ENCODE measurements around the gene RYR1.
"Not testable (repeated sequence)": the region's sequence is repeated elsewhere in the genome, so short reads cannot be mapped to it uniquely, and the experiment has no call there.

The RYR1 gene

DNA sequence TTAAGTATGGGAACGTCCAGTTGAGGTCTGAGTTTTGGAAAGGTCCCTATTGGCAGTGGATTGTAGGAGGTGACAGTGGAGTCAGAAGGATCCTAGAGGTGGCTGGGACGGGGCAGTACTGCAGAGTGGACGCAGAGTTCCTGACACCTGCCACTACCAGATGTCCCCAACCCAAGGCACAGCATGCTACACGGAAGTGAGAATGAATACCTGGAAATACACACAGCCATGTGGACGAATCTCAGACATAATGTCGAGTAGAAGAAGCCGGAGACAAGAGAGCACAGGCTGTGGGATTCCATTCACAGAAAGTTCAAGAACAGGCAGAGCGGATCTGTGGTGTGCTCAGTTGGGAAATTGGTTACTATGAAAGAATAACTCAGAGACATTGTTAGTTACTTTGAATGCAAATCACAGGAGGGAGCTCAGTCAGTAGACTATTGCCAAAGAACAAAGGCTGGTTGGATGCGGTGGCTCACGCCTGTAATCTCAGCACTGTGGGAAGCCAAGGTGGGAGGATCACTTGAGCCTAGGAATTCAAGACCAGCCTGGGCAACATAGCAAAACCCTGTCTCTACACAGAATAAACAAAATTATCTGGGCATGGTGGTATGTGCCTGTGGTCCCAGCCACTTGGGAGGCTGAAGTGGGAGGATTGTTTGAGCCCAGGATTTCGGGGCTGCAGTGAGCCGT lies 37.4 kb downstream of the RYR1 start:
- H3K27ac ChIP-seq: no peak overlapping the region
- TF ChIP-seq ZFX (IDR thresholded peaks at IDR 0.05; ENCODE audit: borderline replicate concordance): no peak
- TF ChIP-seq, protein P1, sequence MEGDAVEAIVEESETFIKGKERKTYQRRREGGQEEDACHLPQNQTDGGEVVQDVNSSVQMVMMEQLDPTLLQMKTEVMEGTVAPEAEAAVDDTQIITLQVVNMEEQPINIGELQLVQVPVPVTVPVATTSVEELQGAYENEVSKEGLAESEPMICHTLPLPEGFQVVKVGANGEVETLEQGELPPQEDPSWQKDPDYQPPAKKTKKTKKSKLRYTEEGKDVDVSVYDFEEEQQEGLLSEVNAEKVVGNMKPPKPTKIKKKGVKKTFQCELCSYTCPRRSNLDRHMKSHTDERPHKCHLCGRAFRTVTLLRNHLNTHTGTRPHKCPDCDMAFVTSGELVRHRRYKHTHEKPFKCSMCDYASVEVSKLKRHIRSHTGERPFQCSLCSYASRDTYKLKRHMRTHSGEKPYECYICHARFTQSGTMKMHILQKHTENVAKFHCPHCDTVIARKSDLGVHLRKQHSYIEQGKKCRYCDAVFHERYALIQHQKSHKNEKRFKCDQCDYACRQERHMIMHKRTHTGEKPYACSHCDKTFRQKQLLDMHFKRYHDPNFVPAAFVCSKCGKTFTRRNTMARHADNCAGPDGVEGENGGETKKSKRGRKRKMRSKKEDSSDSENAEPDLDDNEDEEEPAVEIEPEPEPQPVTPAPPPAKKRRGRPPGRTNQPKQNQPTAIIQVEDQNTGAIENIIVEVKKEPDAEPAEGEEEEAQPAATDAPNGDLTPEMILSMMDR (IDR thresholded peaks at IDR 0.05): no peak

DNA sequence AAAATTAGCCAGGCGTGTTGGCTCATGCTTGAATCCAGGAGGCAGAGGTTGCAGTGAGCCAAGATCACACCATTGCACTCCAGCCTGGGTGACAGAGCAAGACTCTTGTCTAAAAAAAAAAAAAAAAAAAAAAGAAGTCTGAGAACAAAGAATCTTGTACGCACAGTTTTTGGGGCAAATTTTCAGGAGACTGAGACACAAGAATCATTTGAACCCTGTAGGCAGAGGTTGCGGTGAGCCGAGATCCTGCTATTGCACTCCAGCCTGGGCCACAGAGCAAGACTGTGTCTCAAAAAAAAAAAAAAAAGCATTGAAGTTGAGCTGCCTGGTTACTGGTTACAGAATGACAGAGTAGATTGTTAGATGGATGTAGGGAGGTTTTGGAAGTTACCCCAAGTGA lies 39.2 kb downstream of the RYR1 start:
- H3K27ac ChIP-seq: not testable (repeated sequence)

DNA sequence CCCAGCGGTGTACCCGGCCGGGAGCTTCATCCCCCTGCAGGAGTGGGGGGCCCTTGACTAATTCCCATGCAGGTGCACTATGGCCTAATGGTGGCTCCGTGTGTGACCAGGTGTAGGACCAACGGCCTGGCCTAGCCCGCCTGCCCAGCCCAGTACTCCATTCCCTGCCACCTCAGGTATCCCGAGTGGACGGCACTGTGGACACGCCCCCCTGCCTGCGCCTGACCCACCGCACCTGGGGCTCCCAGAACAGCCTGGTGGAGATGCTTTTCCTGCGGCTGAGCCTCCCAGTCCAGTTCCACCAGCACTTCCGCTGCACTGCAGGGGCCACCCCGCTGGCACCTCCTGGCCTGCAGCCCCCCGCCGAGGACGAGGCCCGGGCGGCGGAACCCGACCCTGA lies 39.7 kb downstream of the RYR1 start:
- no peak for TF ChIP-seq ZFX (IDR thresholded peaks at IDR 0.05; ENCODE audit: borderline replicate concordance)
- TF ChIP-seq, protein P1 (IDR thresholded peaks at IDR 0.05): no peak
- no peak overlapping the region for H3K27ac ChIP-seq

DNA sequence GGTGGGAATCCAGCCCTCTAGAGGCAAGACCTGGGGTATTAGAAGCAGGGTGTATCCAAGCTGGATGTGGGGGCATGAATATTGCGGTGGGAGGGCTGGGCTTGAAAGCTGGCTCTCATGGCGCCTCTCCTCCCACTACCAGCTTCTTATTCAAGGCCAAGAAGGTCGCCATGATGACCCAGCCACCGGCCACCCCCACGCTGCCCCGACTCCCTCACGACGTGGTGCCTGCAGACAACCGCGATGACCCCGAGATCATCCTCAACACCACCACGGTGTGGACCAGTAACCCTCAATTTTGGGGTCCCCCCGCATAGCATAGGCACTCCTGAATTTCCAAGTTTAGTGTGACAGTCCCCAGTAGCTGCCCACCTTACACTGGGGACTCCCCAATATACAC lies 41.7 kb downstream of the RYR1 start:
- TF ChIP-seq, protein P1 (IDR thresholded peaks at IDR 0.05): no peak
- no peak for TF ChIP-seq ZFX (IDR thresholded peaks at IDR 0.05; ENCODE audit: borderline replicate concordance)
- no peak overlapping the region for H3K27ac ChIP-seq

DNA sequence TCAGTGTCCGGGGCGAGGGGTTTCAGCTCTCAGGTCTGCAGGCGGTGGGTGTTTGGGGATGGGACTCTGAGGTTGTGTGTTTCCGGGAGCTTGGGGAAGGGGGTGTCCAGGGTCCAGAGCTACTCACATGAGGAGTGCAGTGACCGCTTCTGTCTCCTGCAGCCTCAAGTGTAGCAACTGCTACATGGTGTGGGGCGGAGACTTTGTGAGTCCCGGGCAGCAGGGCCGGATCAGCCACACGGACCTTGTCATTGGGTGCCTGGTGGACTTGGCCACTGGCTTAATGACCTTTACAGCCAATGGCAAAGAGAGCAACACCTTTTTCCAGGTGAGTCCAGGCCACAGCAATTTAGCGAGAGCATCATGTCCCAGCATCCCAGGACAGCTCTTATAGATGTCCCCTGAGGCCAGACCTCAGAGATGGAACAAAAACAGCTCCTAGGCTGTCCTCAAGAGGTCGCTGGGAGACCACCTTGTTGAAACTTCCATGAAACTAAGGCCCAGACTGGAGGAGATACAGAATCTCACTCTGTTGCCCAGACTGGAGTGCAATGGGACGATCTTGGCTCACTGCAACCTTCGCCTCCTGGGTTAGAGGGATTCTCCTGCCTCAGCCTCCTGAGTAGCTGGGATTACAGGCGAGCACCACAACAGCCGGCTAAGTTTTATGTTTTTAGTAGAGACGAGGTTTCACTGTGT lies 44.9 kb downstream of the RYR1 start:
- no peak overlapping the region for H3K27ac ChIP-seq

DNA sequence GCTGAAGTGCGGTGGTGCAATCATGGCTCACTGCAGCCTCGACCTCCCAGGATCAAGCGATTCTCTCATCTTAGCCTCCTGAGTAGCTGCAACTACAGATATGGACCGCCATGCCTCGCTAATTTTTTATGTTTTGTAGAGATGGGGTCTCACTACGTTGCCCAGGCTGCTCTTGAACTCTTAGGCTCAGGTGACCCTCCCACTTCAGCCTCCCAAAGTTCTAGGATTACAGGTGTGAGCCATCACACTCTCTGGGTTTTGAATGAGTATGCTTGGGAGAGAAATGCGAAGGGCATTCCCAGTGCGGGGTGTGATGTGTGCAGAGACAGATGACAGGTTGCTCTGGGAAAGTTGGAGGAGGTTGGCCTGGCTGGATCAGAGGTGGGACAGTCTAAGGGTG lies 49.0 kb downstream of the RYR1 start:
- no peak for TF ChIP-seq ZFX (IDR thresholded peaks at IDR 0.05; ENCODE audit: borderline replicate concordance)
- TF ChIP-seq, protein P1 (IDR thresholded peaks at IDR 0.05): no peak

More for the DNA sequence above, 44.9 kb downstream of the RYR1 start:
- TF ChIP-seq, protein P1 (IDR thresholded peaks at IDR 0.05): peak; percentile 43; the same call in 1 of the 2 replicates
- no peak for TF ChIP-seq ZFX (IDR thresholded peaks at IDR 0.05; ENCODE audit: borderline replicate concordance)

DNA sequence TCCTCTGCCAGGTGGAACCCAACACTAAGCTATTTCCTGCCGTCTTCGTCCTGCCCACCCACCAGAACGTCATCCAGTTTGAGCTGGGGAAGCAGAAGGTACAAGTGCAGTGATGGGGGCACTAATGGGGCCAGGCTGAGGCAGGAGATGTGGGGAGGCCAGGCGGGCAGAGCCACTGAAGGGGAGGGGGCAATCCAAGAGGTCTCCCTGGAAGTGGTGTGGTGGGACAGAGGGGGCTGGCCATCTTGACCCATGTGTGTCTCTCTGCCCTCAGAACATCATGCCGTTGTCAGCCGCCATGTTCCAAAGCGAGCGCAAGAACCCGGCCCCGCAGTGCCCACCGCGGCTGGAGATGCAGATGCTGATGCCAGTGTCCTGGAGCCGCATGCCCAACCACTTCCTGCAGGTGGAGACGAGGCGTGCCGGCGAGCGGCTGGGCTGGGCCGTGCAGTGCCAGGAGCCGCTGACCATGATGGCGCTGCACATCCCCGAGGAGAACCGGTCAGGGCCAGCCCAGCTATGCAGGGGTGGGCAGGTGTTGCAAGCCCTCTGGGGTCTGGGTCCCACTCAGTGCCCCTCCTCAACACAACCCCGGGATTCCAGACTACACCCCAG lies 49.6 kb downstream of the RYR1 start:
- no peak for TF ChIP-seq ZFX (IDR thresholded peaks at IDR 0.05; ENCODE audit: borderline replicate concordance)
- TF ChIP-seq, protein P1 (IDR thresholded peaks at IDR 0.05): peak; percentile 19
- H3K27ac ChIP-seq: no peak overlapping the region

More for the DNA sequence above, 49.0 kb downstream of the RYR1 start:
- H3K27ac ChIP-seq: no peak overlapping the region

All from 22Rv1 (cell line).